Activated naive CD8-positive, alpha-beta T cell (primary cell): ENCODE results near the gene ZDHHC24.

Source experiments
- H3K27ac Mint-ChIP-seq: one replicate; pipeline ENCODE4 v1.8.0; 2021; ENCODE audit warnings: mixed read lengths
- H3K27me3 Mint-ChIP-seq: one replicate; pipeline ENCODE4 v1.8.0; 2021; ENCODE audit warnings: mixed read lengths
- H3K36me3 Mint-ChIP-seq: one replicate; pipeline ENCODE4 v1.8.0; 2021; ENCODE audit warnings: mixed read lengths
- H3K4me1 Mint-ChIP-seq: one replicate; pipeline ENCODE4 v1.8.0; 2021; ENCODE audit warnings: low read depth, mixed read lengths
- H3K4me3 Mint-ChIP-seq: one replicate; pipeline ENCODE4 v1.8.0; 2021; ENCODE audit warnings: mild to moderate bottlenecking, mixed read lengths
- H3K9me3 Mint-ChIP-seq: one replicate; pipeline ENCODE4 v1.8.0; 2021; ENCODE audit warnings: low read depth, mixed read lengths

ZDHHC24 gene

GRCh38 chr11:66570850-66571180 lies 25.0 kb upstream of the ZDHHC24 start:
- no peaks in the 10 kb centered on the region for H3K27me3 Mint-ChIP-seq
- H3K27ac Mint-ChIP-seq, result no peak overlapping the region
- H3K4me1 Mint-ChIP-seq, result peaks cover 8% of the 10 kb centered on the region
- no peaks in the 10 kb centered on the region for H3K36me3 Mint-ChIP-seq
- no peaks in the 10 kb centered on the region for H3K9me3 Mint-ChIP-seq
- no peak overlapping the region for H3K4me3 Mint-ChIP-seq

- no peaks in the 10 kb centered on the region for H3K9me3 Mint-ChIP-seq
- H3K27ac Mint-ChIP-seq, result no peak overlapping the region
- H3K36me3 Mint-ChIP-seq, result no peaks in the 10 kb centered on the region
- peaks cover 8% of the 10 kb centered on the region for H3K4me1 Mint-ChIP-seq
- H3K4me3 Mint-ChIP-seq, result no peak overlapping the region
- no peaks in the 10 kb centered on the region for H3K27me3 Mint-ChIP-seq
Measured at GRCh38 chr11:66570079-66570849, 24.4 kb upstream of the ZDHHC24 start.

- no peaks in the 10 kb centered on the region for H3K36me3 Mint-ChIP-seq
- peaks cover 8% of the 10 kb centered on the region for H3K4me1 Mint-ChIP-seq
- no peaks in the 10 kb centered on the region for H3K27me3 Mint-ChIP-seq
- H3K27ac Mint-ChIP-seq, result no peak overlapping the region
- H3K4me3 Mint-ChIP-seq, result peak overlapping the region; percentile 83
- no peaks in the 10 kb centered on the region for H3K9me3 Mint-ChIP-seq
Measured at GRCh38 chr11:66569076-66569475, 23.2 kb upstream of the ZDHHC24 start.

GRCh38 chr11:66568124-66568916 lies 22.5 kb upstream of the ZDHHC24 start, which contains the start of gene CTSF:
CTSF (minus strand) TSS chr11:66568606; CDS start chr11:66568486, 120 bp downstream.
- peak within 1 kb of the TSS; percentile 83 for H3K4me3 Mint-ChIP-seq
- peak within 1 kb of the TSS; percentile 85 for H3K27ac Mint-ChIP-seq
- no peaks in the 10 kb centered on the region for H3K36me3 Mint-ChIP-seq
- H3K27me3 Mint-ChIP-seq, result no peaks in the 10 kb centered on the region
- H3K9me3 Mint-ChIP-seq, result no peaks in the 10 kb centered on the region
- peaks cover 8% of the 10 kb centered on the region for H3K4me1 Mint-ChIP-seq

GRCh38 chr11:66567787-66568123 lies 21.9 kb upstream of the ZDHHC24 start:
- Mint-ChIP-seq H3K36me3 (no peaks in the 10 kb centered on the region), H3K4me3 (peak overlapping the region; percentile 78), H3K27me3 (no peaks in the 10 kb centered on the region)

GRCh38 chr11:66566221-66566620 lies 20.4 kb upstream of the ZDHHC24 start:
- Mint-ChIP-seq H3K4me3 (peak overlapping the region; percentile 17), H3K27me3 (no peaks in the 10 kb centered on the region), H3K27ac (no peak overlapping the region), H3K9me3 (no peaks in the 10 kb centered on the region), H3K4me1 (peaks cover 8% of the 10 kb centered on the region), H3K36me3 (no peaks in the 10 kb centered on the region)

More at GRCh38 chr11:66567787-66568123, 21.9 kb upstream of the ZDHHC24 start:
- Mint-ChIP-seq H3K9me3 (no peaks in the 10 kb centered on the region), H3K27ac (no peak overlapping the region), H3K4me1 (peaks cover 8% of the 10 kb centered on the region)

- H3K27me3 Mint-ChIP-seq, result no peaks in the 10 kb centered on the region
- H3K27ac Mint-ChIP-seq, result no peak overlapping the region
- H3K4me1 Mint-ChIP-seq, result peaks cover 8% of the 10 kb centered on the region
- no peak overlapping the region for H3K4me3 Mint-ChIP-seq
- H3K9me3 Mint-ChIP-seq, result no peaks in the 10 kb centered on the region
- no peaks in the 10 kb centered on the region for H3K36me3 Mint-ChIP-seq
Measured at GRCh38 chr11:66564984-66565383, 19.1 kb upstream of the ZDHHC24 start.

GRCh38 chr11:66564538-66564937 lies 18.7 kb upstream of the ZDHHC24 start:
- no peaks in the 10 kb centered on the region for H3K27me3 Mint-ChIP-seq
- peaks cover 8% of the 10 kb centered on the region for H3K4me1 Mint-ChIP-seq
- no peaks in the 10 kb centered on the region for H3K36me3 Mint-ChIP-seq
- no peak overlapping the region for H3K27ac Mint-ChIP-seq
- no peaks in the 10 kb centered on the region for H3K9me3 Mint-ChIP-seq
- no peak overlapping the region for H3K4me3 Mint-ChIP-seq

- H3K4me1 Mint-ChIP-seq, result peaks cover 10% of the 10 kb centered on the region
- no peak overlapping the region for H3K27ac Mint-ChIP-seq
- no peak overlapping the region for H3K4me3 Mint-ChIP-seq
- no peaks in the 10 kb centered on the region for H3K9me3 Mint-ChIP-seq
- no peaks in the 10 kb centered on the region for H3K27me3 Mint-ChIP-seq
- H3K36me3 Mint-ChIP-seq, result no peaks in the 10 kb centered on the region
Measured at GRCh38 chr11:66563832-66564231, 18.0 kb upstream of the ZDHHC24 start.

- H3K36me3 Mint-ChIP-seq, result no peaks in the 10 kb centered on the region
- H3K27ac Mint-ChIP-seq, result no peak overlapping the region
- H3K4me3 Mint-ChIP-seq, result no peak overlapping the region
- H3K27me3 Mint-ChIP-seq, result peaks cover 3% of the 10 kb centered on the region
- peaks cover 11% of the 10 kb centered on the region for H3K4me1 Mint-ChIP-seq
- H3K9me3 Mint-ChIP-seq, result no peaks in the 10 kb centered on the region
Measured at GRCh38 chr11:66562907-66563583, 17.2 kb upstream of the ZDHHC24 start.

- H3K27ac Mint-ChIP-seq, result no peak overlapping the region
- peaks cover 7% of the 10 kb centered on the region for H3K4me1 Mint-ChIP-seq
Measured at GRCh38 chr11:66562275-66562674, 16.4 kb upstream of the ZDHHC24 start.

GRCh38 chr11:66561975-66562248 lies 16.1 kb upstream of the ZDHHC24 start:
- Mint-ChIP-seq H3K4me3 (no peak overlapping the region), H3K36me3 (no peaks in the 10 kb centered on the region), H3K9me3 (no peaks in the 10 kb centered on the region), H3K4me1 (peaks cover 5% of the 10 kb centered on the region), H3K27me3 (peaks cover 6% of the 10 kb centered on the region), H3K27ac (no peak overlapping the region)

More at GRCh38 chr11:66562275-66562674, 16.4 kb upstream of the ZDHHC24 start:
- Mint-ChIP-seq H3K27me3 (peaks cover 4% of the 10 kb centered on the region), H3K36me3 (no peaks in the 10 kb centered on the region), H3K4me3 (no peak overlapping the region), H3K9me3 (no peaks in the 10 kb centered on the region)

- no peak overlapping the region for H3K27ac Mint-ChIP-seq
- peaks cover 5% of the 10 kb centered on the region for H3K4me1 Mint-ChIP-seq
- no peak overlapping the region for H3K4me3 Mint-ChIP-seq
- H3K27me3 Mint-ChIP-seq, result peaks cover 6% of the 10 kb centered on the region
- H3K36me3 Mint-ChIP-seq, result no peaks in the 10 kb centered on the region
- H3K9me3 Mint-ChIP-seq, result no peaks in the 10 kb centered on the region
Measured at GRCh38 chr11:66561178-66561974, 15.5 kb upstream of the ZDHHC24 start.

- peaks cover 5% of the 10 kb centered on the region for H3K4me1 Mint-ChIP-seq
- H3K27ac Mint-ChIP-seq, result no peak overlapping the region
- H3K36me3 Mint-ChIP-seq, result no peaks in the 10 kb centered on the region
- H3K4me3 Mint-ChIP-seq, result no peak overlapping the region
- H3K9me3 Mint-ChIP-seq, result no peaks in the 10 kb centered on the region
- H3K27me3 Mint-ChIP-seq, result peaks cover 6% of the 10 kb centered on the region
Measured at GRCh38 chr11:66559866-66560676, 14.2 kb upstream of the ZDHHC24 start.
